Mucosa of descending colon (tissue), 3 donors: Measurements from ENCODE around the gene FADD. TPM values are rescaled to one million over a fixed set of nuclear protein-coding genes. Genes with fewer than 3 reads are reported as not detected.

Experiments
- ATAC-seq: fragments of 200-7000 bp; cut with Tn5 transposase; one replicate; pipeline ENCODE4 v1.9.1; 2020; ENCODE audit warnings: mild to moderate bottlenecking, moderate library complexity
- DNase-seq, 3 donors: peaks; one replicate each; pipeline ENCODE4 v3.0.0-alpha.2; 2020
- H3K36me3 ChIP-seq: fragments of 200-600 bp; one replicate; pipeline ENCODE4 v1.8.0; 2021; ENCODE audit warnings: low read depth, mild to moderate bottlenecking
- H3K4me1 ChIP-seq: fragments of 200-600 bp; one replicate; pipeline ENCODE4 v1.8.0; 2021; ENCODE audit warnings: low read depth, mild to moderate bottlenecking
- H3K4me3 ChIP-seq: fragments of 200-600 bp; one replicate; pipeline ENCODE4 v1.8.0; 2021; ENCODE audit warnings: mild to moderate bottlenecking
- H3K9me3 ChIP-seq: fragments of 200-600 bp; one replicate; pipeline ENCODE4 v1.8.0; 2021; ENCODE audit warnings: mild to moderate bottlenecking
- CTCF ChIP-seq: fragments of 200-600 bp; IDR thresholded peaks from one replicate; pipeline ENCODE4 v1.8.0; 2022; ENCODE audit warnings: antibody characterized with exemption, mild to moderate bottlenecking
- intact Hi-C, 2 donors: fragments of 100-400 bp; cut with DNase I in 1 of 2; cut with micrococcal nuclease in 1 of 2; formaldehyde crosslinking; loops; one replicate each; pipeline versions ENCODE4 v1.11.0 to v1.11.1; 2022; cut with DNase I, micrococcal nuclease
- total RNA-seq, 3 donors: library from RNA; stranded (reverse); fragmentation: NEBNext Ultra II Directional in 2 of 3; extraction: Animal tissue kit (Norgen Biotek cat#: 25700) in 2 of 3; gene quantifications; one replicate each; pipeline versions ENCODE4 v1.2.1 to v1.2.4, GENCODE V29; 2021 to 2023
- donor health status: DM: no; HTN: no; CAD: no; lungs with moderate emphysema.
- donor health status: DM: no; HTN: no; CAD: no.
- donor health status: DM: no; HTN: yes; CAD: no.

FADD gene
- total RNA-seq, 3 donors from 2014 or later = 26.3 to 31.0 (median 26.9) TPM

- intact Hi-C loops = no loop called here
- TF ChIP-seq CTCF = no peak
- ATAC-seq (no peak), DNase-seq (no peak)
- Histone ChIP-seq H3K4me1 (no peaks in the 10 kb centered on the region), H3K9me3 (no peaks in the 10 kb centered on the region), H3K4me3 (no peak overlapping the region), H3K36me3 (no peaks in the 10 kb centered on the region)
Measured at GRCh38 chr11:70186936-70187335, 16.2 kb upstream of the FADD start.

- ATAC-seq = no peak
- intact Hi-C loops = no loop called here
- Histone ChIP-seq H3K4me3 (no peak overlapping the region), H3K4me1 (no peaks in the 10 kb centered on the region), H3K9me3 (no peaks in the 10 kb centered on the region), H3K36me3 (no peaks in the 10 kb centered on the region)
- no peak for TF ChIP-seq CTCF
- no peak for DNase-seq
Measured at GRCh38 chr11:70187771-70188170, 15.3 kb upstream of the FADD start.

- DNase-seq (no peak), ATAC-seq (no peak)
- Histone ChIP-seq H3K36me3 (no peaks in the 10 kb centered on the region), H3K9me3 (no peaks in the 10 kb centered on the region), H3K4me3 (no peak overlapping the region), H3K4me1 (no peaks in the 10 kb centered on the region)
- intact Hi-C loops = loop anchor here (5.0 to 10.0 kb wide), 3 partner anchors 267 to 505 kb away; no protein-coding TSS in a partner anchor
- TF ChIP-seq CTCF = no peak
Measured at GRCh38 chr11:70189622-70190021, 13.5 kb upstream of the FADD start.

- H3K4me3 ChIP-seq = no peak overlapping the region
- H3K4me1 ChIP-seq = no peaks in the 10 kb centered on the region
- ATAC-seq (peak; percentile 91), DNase-seq (peak; percentile 73 to 86 (median 84))
- intact Hi-C loops = loop anchor here (5.0 to 10.0 kb wide), 3 partner anchors 269 to 507 kb away; no protein-coding TSS in a partner anchor
- peak; percentile 67 for TF ChIP-seq CTCF
- no peaks in the 10 kb centered on the region for H3K9me3 ChIP-seq
- H3K36me3 ChIP-seq = no peaks in the 10 kb centered on the region
Measured at GRCh38 chr11:70191495-70192140, 11.5 kb upstream of the FADD start.

GRCh38 chr11:70192666-70193410, 10.3 kb upstream of the FADD start:
- H3K9me3 ChIP-seq = no peaks in the 10 kb centered on the region
- H3K4me1 ChIP-seq = no peaks in the 10 kb centered on the region
- no peak for TF ChIP-seq CTCF
- DNase-seq = no peak
- no peak for ATAC-seq
- no peak overlapping the region for H3K4me3 ChIP-seq
- intact Hi-C loops = loop anchor here (5.0 to 10.0 kb wide), 3 partner anchors 271 to 508 kb away; no protein-coding TSS in a partner anchor
- H3K36me3 ChIP-seq = no peaks in the 10 kb centered on the region
